GM10248 (cell line): ENCODE results near the gene CXCR5.

Experiments
- CTCF ChIA-PET: fragments of 300-600 bp; sonication (Branson Sonifier 250); formaldehyde crosslinking; extraction: SDS; loops from one replicate; lab custom pipeline; 2021; ENCODE audit warnings: antibody characterized with exemption; lab: Yijun Ruan, JAX
- POLR2A ChIA-PET: fragments of 350-650 bp; sonication (Branson Sonifier 250); formaldehyde crosslinking; extraction: SDS; loops from one replicate; lab custom pipeline; 2020; ENCODE audit warnings: antibody characterized with exemption; lab: Yijun Ruan, JAX
- DNase-seq: peaks from one replicate; pipeline ENCODE4 v3.0.0; 2012; ENCODE audit errors: extremely low spot score
- TF ChIP-seq, protein P1 (sequence below): IDR thresholded peaks from 2 replicates; pipeline ENCODE4 v1.5.1; 2012; ENCODE audit warnings: mild to moderate bottlenecking, low read depth; ENCODE audit errors: extremely low read depth, missing control alignments, control extremely low read depth

Gene CXCR5

DNA sequence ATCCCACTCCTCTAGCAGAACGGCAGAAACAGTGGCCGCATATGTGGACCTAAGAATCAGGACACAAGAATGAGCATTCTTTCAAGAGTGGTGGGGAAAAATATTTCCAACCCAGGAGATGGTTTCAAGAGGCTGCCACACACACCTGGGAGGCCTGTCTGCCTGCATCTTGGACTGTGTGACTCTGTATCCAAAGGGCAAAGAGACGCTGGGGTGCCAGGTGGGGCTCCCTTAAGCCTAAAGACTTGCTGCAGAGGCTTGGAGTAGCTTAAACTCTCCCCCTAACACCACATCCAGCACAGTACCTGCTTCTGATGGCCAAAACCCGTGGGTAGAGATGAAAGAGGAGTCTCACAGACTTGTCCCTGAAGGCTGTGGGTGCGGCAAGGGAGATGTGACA, 3.5 kb downstream of the CXCR5 start:
- DNase-seq = no peak
- POLR2A ChIA-PET = interaction anchor here (0.8 kb wide), 1 partner anchor 95 kb away, joined by 3 read pairs; no protein-coding TSS in a partner anchor
- CTCF ChIA-PET = interaction anchor here (0.8 to 1.2 kb wide), 4 partner anchors 11 to 47 kb away, joined by 3 read pairs; no protein-coding TSS in a partner anchor
- TF ChIP-seq, protein P1, sequence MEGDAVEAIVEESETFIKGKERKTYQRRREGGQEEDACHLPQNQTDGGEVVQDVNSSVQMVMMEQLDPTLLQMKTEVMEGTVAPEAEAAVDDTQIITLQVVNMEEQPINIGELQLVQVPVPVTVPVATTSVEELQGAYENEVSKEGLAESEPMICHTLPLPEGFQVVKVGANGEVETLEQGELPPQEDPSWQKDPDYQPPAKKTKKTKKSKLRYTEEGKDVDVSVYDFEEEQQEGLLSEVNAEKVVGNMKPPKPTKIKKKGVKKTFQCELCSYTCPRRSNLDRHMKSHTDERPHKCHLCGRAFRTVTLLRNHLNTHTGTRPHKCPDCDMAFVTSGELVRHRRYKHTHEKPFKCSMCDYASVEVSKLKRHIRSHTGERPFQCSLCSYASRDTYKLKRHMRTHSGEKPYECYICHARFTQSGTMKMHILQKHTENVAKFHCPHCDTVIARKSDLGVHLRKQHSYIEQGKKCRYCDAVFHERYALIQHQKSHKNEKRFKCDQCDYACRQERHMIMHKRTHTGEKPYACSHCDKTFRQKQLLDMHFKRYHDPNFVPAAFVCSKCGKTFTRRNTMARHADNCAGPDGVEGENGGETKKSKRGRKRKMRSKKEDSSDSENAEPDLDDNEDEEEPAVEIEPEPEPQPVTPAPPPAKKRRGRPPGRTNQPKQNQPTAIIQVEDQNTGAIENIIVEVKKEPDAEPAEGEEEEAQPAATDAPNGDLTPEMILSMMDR = no peak

DNA sequence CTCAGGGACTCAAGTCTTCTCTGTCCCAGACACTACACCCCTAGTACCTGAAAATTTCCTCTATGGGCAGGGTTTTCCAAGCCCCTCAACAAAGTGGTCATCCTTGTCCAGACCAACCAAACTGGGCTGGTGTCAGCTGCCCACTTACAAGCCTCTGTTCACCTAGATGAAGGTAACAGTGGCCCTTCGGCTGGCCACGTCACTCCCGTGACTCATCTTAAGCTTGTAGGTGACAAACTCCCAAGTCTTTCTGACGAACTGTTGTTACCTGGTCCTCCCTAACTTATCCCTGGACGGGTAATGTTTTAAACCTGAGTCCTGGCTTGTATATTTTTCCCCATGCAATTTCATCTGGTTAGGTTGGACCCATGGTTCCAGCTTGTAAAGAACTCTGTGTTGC, 4.7 kb downstream of the CXCR5 start:
- DNase-seq = no peak
- TF ChIP-seq, protein P1 = no peak
- ChIA-PET CTCF (no interaction called here), POLR2A (interaction anchor here (0.7 kb wide), 1 partner anchor 42 kb away, joined by 3 read pairs; no protein-coding TSS in a partner anchor)

DNA sequence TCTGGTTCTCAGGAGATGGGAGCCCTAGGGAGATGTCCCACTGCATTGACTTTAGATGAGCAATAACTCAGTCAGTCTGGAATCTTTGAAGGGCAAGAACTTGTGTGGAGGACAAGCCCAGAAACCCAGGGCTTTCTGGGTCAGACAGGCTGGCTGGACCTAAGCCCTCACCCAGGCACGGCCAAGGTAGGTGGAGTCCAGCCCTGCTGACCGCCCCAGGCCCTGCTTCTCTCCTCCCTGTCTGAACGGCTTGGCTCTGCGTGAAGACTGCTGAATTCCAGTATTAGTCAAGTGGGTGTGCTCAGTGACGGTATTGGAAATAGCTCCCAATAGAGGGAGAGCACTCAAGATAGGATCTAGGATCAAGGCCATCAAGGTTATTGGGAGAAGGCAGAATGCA, 6.1 kb downstream of the CXCR5 start:
- POLR2A ChIA-PET = no interaction called here
- TF ChIP-seq, protein P1 = no peak
- CTCF ChIA-PET = no interaction called here
- no peak for DNase-seq

DNA sequence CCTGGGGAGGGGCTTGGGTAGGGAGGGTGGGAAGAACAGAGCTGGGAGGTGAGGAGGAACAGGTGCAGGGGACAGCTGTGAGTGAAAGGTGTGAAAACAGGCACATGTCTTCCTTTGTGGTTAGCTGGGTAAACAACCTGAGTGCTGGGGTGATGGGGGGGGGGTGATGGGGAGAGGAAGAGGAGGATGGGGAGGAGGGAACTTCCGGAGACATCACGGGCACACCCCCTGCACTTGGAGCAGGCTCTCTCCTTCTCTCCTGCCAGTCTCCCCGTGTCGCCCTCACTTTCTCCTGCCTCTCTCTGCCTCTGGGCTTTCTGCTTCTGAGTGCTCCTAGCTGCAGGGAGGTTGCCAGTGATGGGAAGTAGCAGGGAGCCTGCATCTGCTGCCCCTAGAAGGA, 8.8 kb downstream of the CXCR5 start:
- no peak for DNase-seq
- ChIA-PET POLR2A (interaction anchor here (1.0 kb wide), 1 partner anchor 9 kb away, joined by 4 read pairs; the partner anchor contains the start of gene CXCR5), CTCF (interaction anchor here (0.9 to 3.8 kb wide), 2 partner anchors 13 to 36 kb away, joined by 3 to 26 read pairs; no protein-coding TSS in a partner anchor)
- TF ChIP-seq, protein P1 = no peak

DNA sequence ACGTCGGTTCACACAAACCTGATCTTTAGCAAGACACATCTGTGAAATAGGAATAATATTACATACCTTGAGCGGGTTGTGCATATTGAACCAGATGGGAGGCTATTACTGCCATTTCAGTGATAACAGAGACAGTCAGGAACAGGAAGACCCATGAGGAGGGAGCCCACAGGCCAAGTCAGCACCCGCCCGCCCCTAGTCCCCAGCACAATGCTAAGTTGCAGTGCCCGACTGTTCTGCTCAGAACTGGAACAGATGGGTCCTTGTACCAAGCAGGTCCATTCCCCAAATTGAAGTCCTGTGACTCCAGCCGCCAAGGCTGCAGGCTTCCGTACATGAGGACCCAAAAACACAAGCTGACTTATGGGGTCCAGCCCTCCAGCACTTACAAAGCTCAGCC, 9.3 kb downstream of the CXCR5 start:
- no peak for DNase-seq
- TF ChIP-seq, protein P1 = no peak
- CTCF ChIA-PET = interaction anchor here (3.8 kb wide), 1 partner anchor 12 kb away, joined by 26 read pairs; no protein-coding TSS in a partner anchor
- POLR2A ChIA-PET = interaction anchor here (1.0 kb wide), 1 partner anchor 9 kb away, joined by 4 read pairs; the partner anchor contains the start of gene CXCR5

DNA sequence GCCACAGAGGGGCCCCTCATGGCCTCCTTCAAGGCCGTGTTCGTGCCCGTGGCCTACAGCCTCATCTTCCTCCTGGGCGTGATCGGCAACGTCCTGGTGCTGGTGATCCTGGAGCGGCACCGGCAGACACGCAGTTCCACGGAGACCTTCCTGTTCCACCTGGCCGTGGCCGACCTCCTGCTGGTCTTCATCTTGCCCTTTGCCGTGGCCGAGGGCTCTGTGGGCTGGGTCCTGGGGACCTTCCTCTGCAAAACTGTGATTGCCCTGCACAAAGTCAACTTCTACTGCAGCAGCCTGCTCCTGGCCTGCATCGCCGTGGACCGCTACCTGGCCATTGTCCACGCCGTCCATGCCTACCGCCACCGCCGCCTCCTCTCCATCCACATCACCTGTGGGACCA, 10.0 kb downstream of the CXCR5 start:
- POLR2A ChIA-PET = no interaction called here
- CTCF ChIA-PET = interaction anchor here (3.1 to 3.8 kb wide), 2 partner anchors 11 to 104 kb away, joined by 14 to 26 read pairs; partner anchors contain the start of gene DDX6
- TF ChIP-seq, protein P1 = no peak
- no peak for DNase-seq
